ENCODE results near the gene GALNT11.

The GALNT11 gene

GRCh38 chr7:152144557-152145245 lies 119.2 kb downstream of the GALNT11 start:
- Histone ChIP-seq H3K4me1 (ENCODE audit: control insufficient read depth, insufficient read depth, low read length, poor library complexity, severe bottlenecking) (peaks cover 9% of the 10 kb centered on the region), H3K9me3 (ENCODE audit: control insufficient read depth, low read length) (no peaks in the 10 kb centered on the region), H3K27ac (ENCODE audit: low read depth, low read length, severe bottlenecking) (no peak overlapping the region), H3K36me3 (ENCODE audit: control insufficient read depth, insufficient read depth, low read length) (peaks cover 89% of the 10 kb centered on the region), H3K4me3 (ENCODE audit: extremely low read depth, insufficient read depth, low read length, poor library complexity, severe bottlenecking) (no peak overlapping the region)
- WGBS, 2 experiments (ENCODE audit: insufficient coverage in 2 of 2): 93 to 95% methylated on average over 7 to 9 of the region's 12 CpGs

DNA sequence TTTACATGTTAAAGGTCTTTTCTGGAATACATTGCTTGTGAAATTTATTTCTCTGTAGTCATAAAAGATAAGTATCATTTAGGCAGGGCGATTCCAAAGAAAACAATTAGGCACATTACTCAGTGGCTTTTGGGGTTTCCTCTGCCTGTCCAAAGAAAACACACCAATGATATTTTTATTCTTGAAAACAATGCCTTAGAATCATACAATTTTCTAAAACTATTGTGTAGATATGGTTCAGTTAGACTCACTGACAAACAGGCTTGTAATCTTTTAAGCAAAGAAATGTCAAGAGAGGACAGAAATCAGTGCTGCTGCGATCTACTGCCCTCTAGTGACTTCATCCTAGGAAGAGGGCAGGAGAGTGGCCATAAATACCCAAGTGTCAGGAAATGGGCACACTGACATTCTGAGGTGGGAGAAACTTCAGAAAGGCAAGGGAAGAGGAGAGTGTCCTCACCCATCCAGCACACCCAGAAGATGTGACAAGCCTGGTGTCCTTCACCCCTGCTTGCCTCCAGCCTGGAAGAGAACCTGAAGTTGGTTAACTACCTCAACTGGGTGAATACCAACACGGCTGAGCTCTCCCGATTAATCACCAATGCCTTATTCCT lies 120.5 kb downstream of the GALNT11 start:
- no peak overlapping the region for H3K27ac ChIP-seq (ENCODE audit: low read depth, low read length, severe bottlenecking)
- WGBS, 2 experiments (ENCODE audit: insufficient coverage in 2 of 2): 82 to 89% methylated on average over 3 of the region's 4 CpGs
- no peaks in the 10 kb centered on the region for H3K9me3 ChIP-seq (ENCODE audit: control insufficient read depth, low read length)
- H3K36me3 ChIP-seq (ENCODE audit: control insufficient read depth, insufficient read depth, low read length): peaks cover 92% of the 10 kb centered on the region
- H3K4me1 ChIP-seq (ENCODE audit: control insufficient read depth, insufficient read depth, low read length, poor library complexity, severe bottlenecking): peaks cover 9% of the 10 kb centered on the region
- no peak overlapping the region for H3K4me3 ChIP-seq (ENCODE audit: extremely low read depth, insufficient read depth, low read length, poor library complexity, severe bottlenecking)

DNA sequence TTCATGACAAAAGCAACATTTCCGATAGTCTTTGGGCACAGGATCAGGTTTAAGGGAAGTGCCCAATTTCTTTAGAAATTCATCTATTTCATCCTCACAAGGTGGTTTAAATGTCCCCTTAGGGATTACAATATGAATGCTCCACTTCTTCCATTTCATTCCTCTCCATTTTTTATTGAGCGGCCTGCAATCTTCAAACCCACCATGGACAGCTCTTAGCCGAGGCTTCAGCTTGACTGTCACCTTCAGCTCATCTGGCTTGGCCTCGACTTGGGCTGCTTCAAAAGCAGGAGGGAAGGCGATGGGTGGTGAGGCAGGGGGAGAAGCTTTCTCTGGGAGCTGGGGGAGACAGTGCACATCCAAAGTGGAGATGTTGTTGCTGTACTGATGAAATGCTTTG lies 123.2 kb downstream of the GALNT11 start:
- no peak overlapping the region for H3K27ac ChIP-seq (ENCODE audit: low read depth, low read length, severe bottlenecking)
- H3K36me3 ChIP-seq (ENCODE audit: control insufficient read depth, insufficient read depth, low read length): peaks cover 91% of the 10 kb centered on the region
- 90 to 91% methylated on average over 2 to 5 of the region's 5 CpGs for WGBS, 2 experiments (ENCODE audit: insufficient coverage in 2 of 2)
- no peak overlapping the region for H3K4me3 ChIP-seq (ENCODE audit: extremely low read depth, insufficient read depth, low read length, poor library complexity, severe bottlenecking)
- no peaks in the 10 kb centered on the region for H3K4me1 ChIP-seq (ENCODE audit: control insufficient read depth, insufficient read depth, low read length, poor library complexity, severe bottlenecking)
- no peaks in the 10 kb centered on the region for H3K9me3 ChIP-seq (ENCODE audit: control insufficient read depth, low read length)

GRCh38 chr7:152149363-152149762 lies 123.9 kb downstream of the GALNT11 start:
- Histone ChIP-seq H3K4me1 (ENCODE audit: control insufficient read depth, insufficient read depth, low read length, poor library complexity, severe bottlenecking) (no peaks in the 10 kb centered on the region), H3K27ac (ENCODE audit: low read depth, low read length, severe bottlenecking) (no peak overlapping the region), H3K4me3 (ENCODE audit: extremely low read depth, insufficient read depth, low read length, poor library complexity, severe bottlenecking) (no peak overlapping the region), H3K36me3 (ENCODE audit: control insufficient read depth, insufficient read depth, low read length) (peaks cover 91% of the 10 kb centered on the region), H3K9me3 (ENCODE audit: control insufficient read depth, low read length) (no peaks in the 10 kb centered on the region)
- 100% methylated on average over 3 of the region's 6 CpGs for WGBS, 2 experiments (ENCODE audit: insufficient coverage in 2 of 2)

DNA sequence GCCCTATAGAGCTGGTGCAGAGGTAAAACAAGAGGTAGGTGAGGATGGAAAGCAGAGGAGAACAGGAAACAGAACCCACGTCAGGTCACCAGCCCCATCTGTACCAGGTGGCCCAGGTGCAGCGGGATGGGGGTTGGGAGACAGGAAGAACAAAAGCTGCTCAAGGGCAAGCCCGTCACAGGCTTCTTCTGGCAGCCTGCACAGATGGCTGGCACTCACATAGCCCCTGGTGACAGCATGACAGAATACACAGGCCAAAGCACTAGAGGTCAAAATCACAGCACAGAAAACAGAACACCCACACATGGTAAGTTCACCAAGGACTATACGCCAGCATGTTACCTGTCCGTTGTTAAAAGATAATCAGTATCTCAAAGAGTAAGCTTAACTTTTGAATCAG lies 126.8 kb downstream of the GALNT11 start:
- peaks cover 94% of the 10 kb centered on the region for H3K36me3 ChIP-seq (ENCODE audit: control insufficient read depth, insufficient read depth, low read length)
- H3K27ac ChIP-seq (ENCODE audit: low read depth, low read length, severe bottlenecking): no peak overlapping the region
- H3K9me3 ChIP-seq (ENCODE audit: control insufficient read depth, low read length): no peaks in the 10 kb centered on the region
- H3K4me3 ChIP-seq (ENCODE audit: extremely low read depth, insufficient read depth, low read length, poor library complexity, severe bottlenecking): no peak overlapping the region
- H3K4me1 ChIP-seq (ENCODE audit: control insufficient read depth, insufficient read depth, low read length, poor library complexity, severe bottlenecking): no peaks in the 10 kb centered on the region
- WGBS, 2 experiments (ENCODE audit: insufficient coverage in 2 of 2): 95 to 100% methylated on average over 2 to 4 of the region's 5 CpGs

GRCh38 chr7:152158801-152159587 lies 133.5 kb downstream of the GALNT11 start:
- Histone ChIP-seq H3K27ac (ENCODE audit: low read depth, low read length, severe bottlenecking) (no peak overlapping the region), H3K36me3 (ENCODE audit: control insufficient read depth, insufficient read depth, low read length) (peaks cover 84% of the 10 kb centered on the region), H3K4me3 (ENCODE audit: extremely low read depth, insufficient read depth, low read length, poor library complexity, severe bottlenecking) (no peak overlapping the region), H3K9me3 (ENCODE audit: control insufficient read depth, low read length) (no peaks in the 10 kb centered on the region), H3K4me1 (ENCODE audit: control insufficient read depth, insufficient read depth, low read length, poor library complexity, severe bottlenecking) (no peaks in the 10 kb centered on the region)
- WGBS, 2 experiments (ENCODE audit: insufficient coverage in 2 of 2): 92 to 94% methylated on average over 5 of the region's 11 CpGs

- H3K27ac ChIP-seq (ENCODE audit: low read depth, low read length, severe bottlenecking): no peak overlapping the region
- no peak overlapping the region for H3K4me3 ChIP-seq (ENCODE audit: extremely low read depth, insufficient read depth, low read length, poor library complexity, severe bottlenecking)
- H3K4me1 ChIP-seq (ENCODE audit: control insufficient read depth, insufficient read depth, low read length, poor library complexity, severe bottlenecking): no peaks in the 10 kb centered on the region
- no peaks in the 10 kb centered on the region for H3K9me3 ChIP-seq (ENCODE audit: control insufficient read depth, low read length)
- peaks cover 81% of the 10 kb centered on the region for H3K36me3 ChIP-seq (ENCODE audit: control insufficient read depth, insufficient read depth, low read length)
Observed at GRCh38 chr7:152161171-152161570, 135.7 kb downstream of the GALNT11 start.

GRCh38 chr7:152162287-152162686 lies 136.8 kb downstream of the GALNT11 start:
- 60 to 87% methylated on average over 3 of the region's 6 CpGs for WGBS, 2 experiments (ENCODE audit: insufficient coverage in 2 of 2)
- Histone ChIP-seq H3K27ac (ENCODE audit: low read depth, low read length, severe bottlenecking) (no peak overlapping the region), H3K4me3 (ENCODE audit: extremely low read depth, insufficient read depth, low read length, poor library complexity, severe bottlenecking) (no peak overlapping the region), H3K36me3 (ENCODE audit: control insufficient read depth, insufficient read depth, low read length) (peaks cover 81% of the 10 kb centered on the region), H3K4me1 (ENCODE audit: control insufficient read depth, insufficient read depth, low read length, poor library complexity, severe bottlenecking) (no peaks in the 10 kb centered on the region), H3K9me3 (ENCODE audit: control insufficient read depth, low read length) (no peaks in the 10 kb centered on the region)

Data from mesodermal cell (in vitro differentiated cells).